Activated CD4-positive, CD25-positive, alpha-beta regulatory T cell treated with anti-CD3 and anti-CD28 coated beads, Interleukin-2, amount 50 U/mL, for 24 hours (primary cell): ENCODE data around the gene JARID2.
"Not testable (repeated sequence)": the region's sequence is repeated elsewhere in the genome, so short reads cannot be mapped to it uniquely, and the experiment has no call there.

Experiments used
- ATAC-seq, 2 donors: fragments of 150-1000 bp; cut with Tn5 transposase; one replicate each; pipeline ENCODE4 v1.10.0; 2021; ENCODE audit warnings: mild to moderate bottlenecking in 1 of 2, moderate library complexity in 1 of 2

JARID2 gene

GRCh38 chr6:15290962-15291704, 45.3 kb downstream of the JARID2 start:
- no peak for ATAC-seq

- ATAC-seq, result no peak
Observed at GRCh38 chr6:15292721-15293302, 46.9 kb downstream of the JARID2 start.

- ATAC-seq, result no peak
Observed at GRCh38 chr6:15293674-15294073, 47.8 kb downstream of the JARID2 start.

- ATAC-seq, result no peak
Observed at GRCh38 chr6:15294504-15294903, 48.6 kb downstream of the JARID2 start.

GRCh38 chr6:15296249-15296648, 50.4 kb downstream of the JARID2 start:
- ATAC-seq, result no peak

GRCh38 chr6:15296735-15297134, 50.9 kb downstream of the JARID2 start:
- peak; percentile 32 to 33 for ATAC-seq

- ATAC-seq, result not testable (repeated sequence)
Observed at GRCh38 chr6:15297167-15297566, 51.3 kb downstream of the JARID2 start.

GRCh38 chr6:15297895-15298590, 52.2 kb downstream of the JARID2 start:
- ATAC-seq, result no peak

- ATAC-seq, result no peak
Observed at GRCh38 chr6:15299430-15300131, 53.7 kb downstream of the JARID2 start.

- peak; percentile 75 to 83 for ATAC-seq
Observed at GRCh38 chr6:15301179-15302006, 55.5 kb downstream of the JARID2 start.

GRCh38 chr6:15303162-15303919, 57.5 kb downstream of the JARID2 start:
- ATAC-seq, result no peak

- no peak for ATAC-seq
Observed at GRCh38 chr6:15303920-15304291, 58.0 kb downstream of the JARID2 start.

- ATAC-seq, result no peak
Observed at GRCh38 chr6:15304337-15305042, 58.6 kb downstream of the JARID2 start.

- peak; percentile 41 to 49 for ATAC-seq
Observed at GRCh38 chr6:15305496-15305895, 59.6 kb downstream of the JARID2 start.

GRCh38 chr6:15305909-15306308, 60.0 kb downstream of the JARID2 start:
- ATAC-seq, result no peak

- no peak for ATAC-seq
Observed at GRCh38 chr6:15308435-15309213, 62.8 kb downstream of the JARID2 start.

- no peak for ATAC-seq
Observed at GRCh38 chr6:15309611-15310283, 63.9 kb downstream of the JARID2 start.

GRCh38 chr6:15310680-15311079, 64.8 kb downstream of the JARID2 start:
- no peak for ATAC-seq

- ATAC-seq, result peak; percentile 31 to 36
Observed at GRCh38 chr6:15312500-15312899, 66.6 kb downstream of the JARID2 start.

- no peak for ATAC-seq
Observed at GRCh38 chr6:15313367-15313766, 67.5 kb downstream of the JARID2 start.
